ENCODE measurements around the gene KIF1A. TPM values are rescaled to one million over a fixed set of nuclear protein-coding genes. Genes with fewer than 3 reads are reported as not detected.

KIF1A gene
- total RNA-seq, 1 experiment from 2014 or later, result not detected

GRCh38 chr2:240664622-240665021, 155.4 kb downstream of the KIF1A start:
- intact Hi-C loops (cut with micrococcal nuclease), result no loop called here

More at GRCh38 chr2:240664622-240665021, 155.4 kb downstream of the KIF1A start:
- H3K4me2 ChIP-seq (ENCODE audit: low read length), result no peak overlapping the region
- H3F3A ChIP-seq (ENCODE audit: low read length, unreplicated experiment), result no peaks in the 10 kb centered on the region
- H3K36me3 ChIP-seq (ENCODE audit: low read depth, low read length), result no peaks in the 10 kb centered on the region
- no peaks in the 10 kb centered on the region for H3K79me2 ChIP-seq (ENCODE audit: low read length)
- DNase-seq, result no peak
- H3K9ac ChIP-seq (ENCODE audit: low read length), result no peak overlapping the region
- no peaks in the 10 kb centered on the region for H4K20me1 ChIP-seq (ENCODE audit: low read length)
- no peak overlapping the region for H3K27ac ChIP-seq (ENCODE audit: low read length)
- no peak overlapping the region for H3K4me3 ChIP-seq (ENCODE audit: low read length)
- no peaks in the 10 kb centered on the region for H3K9me2 ChIP-seq (replicated peaks; ENCODE audit: low read length)
- ChIA-PET CTCF (no interaction called here), POLR2A (ENCODE audit: unreplicated experiment) (no interaction called here)
- BruUV-seq (replicated peaks), result no TSS peak
- ATAC-seq, result no peak
- H3K27me3 ChIP-seq (ENCODE audit: low read length), result peaks cover 59% of the 10 kb centered on the region
- no peak overlapping the region for H2AFZ ChIP-seq (ENCODE audit: low read length)
- H3K9me3 ChIP-seq (ENCODE audit: low read length), result no peaks in the 10 kb centered on the region
- TF ChIP-seq EZH2 (IDR thresholded peaks at IDR 0.05; ENCODE audit: low read length, unreplicated experiment), result no peak
- no peak for TF ChIP-seq EZH2phosphoT487 (IDR thresholded peaks at IDR 0.05; ENCODE audit: borderline replicate concordance, low read length)
- TF ChIP-seq CTCF (conservative IDR thresholded peaks at IDR 0.05; ENCODE audit: low read depth, low read length), result no peak
- no peaks in the 10 kb centered on the region for H3K4me1 ChIP-seq (ENCODE audit: insufficient read depth, low read length)

Other genes starting within 250 kb of the KIF1A start
- 32.2 and 40.1 TPM in 2 replicates for gene CAPN10, start 233.5 kb downstream of the KIF1A start, total RNA-seq (2014; rRNA removed)
- 2.4 and 5.2 TPM in 2 replicates for gene GPR35, start 194.7 kb downstream of the KIF1A start, total RNA-seq (2014; rRNA removed)
- gene AQP12B, start 137.3 kb downstream of the KIF1A start, total RNA-seq (2014; rRNA removed), result not detected in 2 replicates
- gene AQP12A, start 128.4 kb downstream of the KIF1A start, total RNA-seq (2014; rRNA removed), result not detected in 2 replicates
- not detected in 2 replicates for gene AGXT, start 48.6 kb upstream of the KIF1A start, total RNA-seq (2014; rRNA removed)
- 0.12 and 1.0 TPM in 2 replicates for gene MAB21L4, start 75.9 kb upstream of the KIF1A start, total RNA-seq (2014; rRNA removed)
- gene CROCC2, start 86.1 kb upstream of the KIF1A start, total RNA-seq (2014; rRNA removed), result not detected in 2 replicates
- gene SNED1, start 178.4 kb upstream of the KIF1A start, total RNA-seq (2014; rRNA removed), result 0.40 and 0.66 TPM in 2 replicates